Tongue (tissue), 2 donors: ENCODE results near the gene APC. TPM values are rescaled to one million over a fixed set of nuclear protein-coding genes. Genes with fewer than 3 reads are reported as not detected.
"Not testable (repeated sequence)": the region's sequence is repeated elsewhere in the genome, so short reads cannot be mapped to it uniquely, and the experiment has no call there.

Source experiments
- DNase-seq: peaks from one replicate; pipeline ENCODE4 v3.0.0-alpha.2; 2015
- total RNA-seq: library from RNA; depleted of rRNA; stranded (reverse); fragments of >200 nt; gene quantifications from one replicate; pipeline ENCODE4 v1.2.3, GENCODE V29; 2014

APC gene
- total RNA-seq, 1 donor from 2014 or later, result 129 TPM

DNA sequence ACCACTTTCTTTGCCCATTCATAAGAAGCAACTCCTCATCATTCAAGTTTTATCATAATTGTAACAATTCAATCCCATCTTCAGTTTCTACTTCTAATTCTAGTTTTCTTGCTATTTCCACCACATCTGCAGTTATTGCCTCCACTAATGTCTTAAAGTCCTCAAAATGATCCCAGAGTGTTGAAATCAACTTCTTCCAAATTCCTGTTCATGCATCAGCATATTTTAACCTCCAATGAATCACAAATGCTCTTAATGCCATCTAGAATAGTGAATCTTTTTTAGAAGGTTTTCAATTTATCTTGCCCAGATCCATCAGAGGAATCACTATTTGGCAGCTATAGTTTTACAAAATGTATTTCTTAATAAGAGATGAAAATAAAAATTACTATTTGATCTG, 120.2 kb downstream of the APC start:
- no peak for DNase-seq

DNA sequence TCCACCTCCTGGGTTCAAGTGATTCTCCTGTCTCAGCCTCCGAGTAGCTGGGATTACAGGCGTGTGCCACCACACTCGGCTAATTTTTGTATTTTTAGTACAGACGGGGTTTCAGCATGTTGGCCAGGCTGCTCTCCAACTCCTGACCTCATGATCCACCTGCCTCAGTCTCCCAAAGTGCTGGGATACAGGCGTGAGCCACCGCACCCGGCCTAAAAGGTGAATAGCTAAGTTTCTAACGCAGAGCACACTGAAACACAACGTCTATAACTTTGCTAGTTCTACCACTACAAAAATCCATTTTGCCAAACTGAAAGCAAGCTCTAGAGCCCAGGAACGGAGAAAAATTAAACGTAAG, 122.9 kb downstream of the APC start:
- not testable (repeated sequence) for DNase-seq

DNA sequence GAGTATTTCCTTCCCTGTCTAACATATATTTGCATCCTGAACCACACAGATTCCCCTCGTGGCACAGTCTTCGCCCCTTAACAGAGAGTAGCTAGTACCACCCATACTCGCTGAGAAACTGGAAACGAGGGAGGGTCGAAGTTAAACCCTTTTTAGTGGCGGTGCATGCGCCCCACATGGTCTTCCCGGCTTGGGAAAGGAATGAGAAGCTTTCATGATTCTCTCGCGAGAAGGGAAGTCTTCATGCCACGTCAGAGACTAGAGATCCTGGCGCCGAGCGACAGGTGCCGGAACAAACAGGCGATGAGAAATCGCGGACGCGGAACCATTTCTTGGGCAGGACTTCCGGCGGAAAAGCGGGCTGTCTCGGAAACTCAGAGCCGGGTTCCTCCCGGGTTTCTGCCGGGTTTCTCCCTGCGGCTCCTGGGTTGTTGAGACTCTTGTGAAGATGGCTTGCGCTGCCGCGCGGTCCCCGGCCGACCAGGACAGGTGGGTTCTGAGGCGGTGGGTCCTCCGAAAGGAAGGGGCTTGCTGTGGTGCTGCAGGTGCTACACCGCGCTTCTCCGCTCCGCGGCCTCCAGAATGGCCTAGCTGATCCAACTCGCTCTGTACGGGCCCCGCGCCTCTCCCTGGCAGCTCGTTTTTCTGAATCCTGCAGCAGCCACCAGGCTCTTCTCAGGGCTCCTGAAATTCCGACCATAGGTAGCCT, 123.4 kb downstream of the APC start, which contains the start of gene SRP19:
TSS of gene SRP19 (plus strand) at position 359 of the 709 bp plus-strand sequence. CDS start at position 449, 90 bp downstream.
- DNase-seq, result peak; percentile 99

- DNase-seq, result no peak
Observed at GRCh38 chr5:112861638-112861985, 123.9 kb downstream of the APC start.

GRCh38 chr5:112862085-112862484, 124.4 kb downstream of the APC start:
- no peak for DNase-seq

DNA sequence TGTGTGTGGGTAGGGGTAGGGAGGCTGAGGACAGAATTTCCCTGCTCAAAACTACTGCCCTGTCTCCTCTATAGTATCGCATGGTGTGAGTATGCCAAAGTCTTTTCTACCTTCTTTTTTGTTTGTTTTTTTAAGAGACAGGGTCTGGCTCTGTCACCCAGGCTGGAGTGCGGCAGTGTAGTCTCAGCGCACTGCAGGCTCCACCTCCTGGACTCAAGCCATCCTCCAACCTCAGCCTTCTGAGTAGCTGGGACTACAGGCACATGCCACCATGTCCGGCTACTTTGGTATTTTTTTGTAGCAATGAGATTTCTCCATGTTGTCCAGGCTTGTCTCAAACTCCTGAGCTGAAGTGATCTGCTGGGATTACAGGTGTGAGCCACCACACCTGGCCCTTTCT, 125.9 kb downstream of the APC start:
- no peak for DNase-seq

DNA sequence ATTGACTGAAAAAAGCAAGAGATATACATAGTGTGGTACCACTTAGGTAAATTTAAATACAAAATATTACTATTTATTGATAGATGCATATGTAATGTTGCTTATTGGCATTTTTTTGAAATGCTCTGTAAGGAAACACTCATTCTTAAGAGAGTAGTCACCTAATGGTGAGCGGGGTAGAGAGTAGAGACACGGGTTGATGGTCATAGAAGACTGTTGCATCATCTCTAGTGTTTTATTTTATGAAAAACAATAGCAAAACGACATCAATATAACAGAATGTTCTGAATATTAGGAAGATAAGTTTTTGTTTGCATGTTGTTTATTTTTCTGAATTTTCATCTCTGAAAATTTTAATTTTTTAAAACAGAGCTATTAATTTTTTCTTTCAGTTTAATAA, 127.4 kb downstream of the APC start:
- DNase-seq, result no peak

- no peak for DNase-seq
Observed at GRCh38 chr5:112866739-112867138, 129.1 kb downstream of the APC start.

DNA sequence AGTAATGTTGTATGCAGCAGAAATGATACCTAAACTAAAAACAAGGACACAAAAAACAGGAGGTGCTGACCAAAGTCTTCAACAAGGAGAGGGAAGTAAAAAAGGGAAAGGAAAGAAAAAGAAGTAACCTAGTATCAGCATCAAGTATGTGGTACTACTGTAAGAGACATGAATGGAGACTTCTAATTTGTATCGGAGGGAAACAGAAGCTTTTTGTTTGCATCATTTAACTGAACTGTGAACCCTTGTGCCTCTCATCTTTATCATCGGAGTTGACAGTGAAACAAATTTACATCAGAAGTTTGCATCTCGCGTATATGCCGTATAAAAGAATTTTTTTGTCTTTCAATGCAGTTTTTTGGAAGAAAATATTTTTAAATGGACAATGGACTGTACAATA, 129.7 kb downstream of the APC start:
- no peak for DNase-seq

DNA sequence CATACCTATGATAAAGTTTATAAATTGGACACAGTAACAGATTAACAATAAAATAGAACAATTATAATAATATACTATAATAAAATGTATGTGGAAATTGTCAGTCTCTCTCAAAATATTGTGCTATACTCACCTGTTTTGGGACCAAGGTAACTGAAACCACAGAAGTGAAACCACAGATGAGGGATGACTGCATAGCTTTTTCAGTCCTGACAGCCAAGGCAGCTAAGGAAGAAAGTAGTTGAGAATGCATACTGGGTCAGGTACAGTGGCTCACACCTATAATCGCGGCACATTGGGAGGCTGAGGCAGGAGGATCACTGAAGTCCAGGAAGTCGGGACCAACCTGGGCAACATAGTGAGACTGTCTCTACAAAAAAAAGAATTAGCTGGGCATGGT, 132.3 kb downstream of the APC start:
- no peak for DNase-seq

DNA sequence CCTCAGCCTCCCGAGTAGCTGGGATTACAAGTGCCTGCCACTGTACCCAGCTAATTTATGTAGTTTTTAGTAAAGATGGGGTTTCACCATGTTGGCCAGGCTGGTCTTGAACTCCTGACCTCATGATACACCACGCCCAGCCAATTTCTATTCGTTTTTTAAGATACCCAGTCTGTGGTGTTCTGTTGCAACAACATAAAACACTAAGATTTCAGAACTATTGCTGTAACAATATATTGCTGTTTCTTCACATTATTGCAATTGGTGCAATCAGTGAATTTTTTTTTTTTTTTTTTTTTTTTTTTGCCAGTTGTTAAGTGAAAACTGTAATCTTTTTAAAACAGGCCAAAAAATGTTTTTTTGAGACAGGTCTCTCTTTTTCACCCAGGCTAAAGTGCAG, 133.3 kb downstream of the APC start:
- no peak for DNase-seq

GRCh38 chr5:112876362-112876761, 138.7 kb downstream of the APC start:
- DNase-seq, result no peak

- DNase-seq, result no peak
Observed at GRCh38 chr5:112878101-112878500, 140.4 kb downstream of the APC start.

GRCh38 chr5:112878760-112879159, 141.1 kb downstream of the APC start:
- DNase-seq, result no peak

DNA sequence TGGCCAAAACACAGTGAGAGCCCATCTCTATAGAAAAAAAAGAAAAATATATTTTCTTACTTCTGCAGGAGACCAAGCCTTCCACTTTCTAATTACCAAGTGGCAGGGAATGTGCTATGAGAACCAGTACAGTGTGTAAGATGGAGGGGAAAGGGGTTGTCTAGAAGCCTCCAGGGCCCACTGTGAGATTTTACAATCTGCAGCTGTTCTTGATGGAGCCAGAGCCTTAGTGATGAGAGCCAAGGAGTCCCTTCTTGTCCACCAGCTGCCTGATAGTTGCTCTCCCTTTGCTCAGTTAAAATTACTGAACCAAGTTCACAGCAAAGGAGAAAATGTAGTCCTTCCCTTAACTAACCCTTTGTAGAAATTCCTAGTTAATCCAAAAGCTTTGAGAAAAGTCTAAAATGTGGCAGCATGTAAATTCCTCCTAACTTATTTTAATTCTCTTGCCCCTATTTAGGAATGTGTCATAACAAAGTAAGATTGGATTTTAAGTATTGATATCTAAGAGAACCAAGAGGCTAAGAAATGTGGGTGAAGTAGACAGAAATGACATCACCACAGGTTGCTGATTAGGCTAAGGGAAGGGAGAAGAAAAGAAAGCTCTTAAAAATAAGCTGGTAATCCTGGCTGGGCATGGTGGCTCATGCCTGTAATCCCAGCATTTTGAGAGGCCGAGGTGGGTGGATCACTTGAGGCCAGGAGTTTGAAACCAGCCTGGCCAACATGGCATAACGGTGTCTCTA, 142.7 kb downstream of the APC start:
- DNase-seq, result peak; percentile 81

- DNase-seq, result no peak
Observed at GRCh38 chr5:112883192-112883591, 145.5 kb downstream of the APC start.

DNA sequence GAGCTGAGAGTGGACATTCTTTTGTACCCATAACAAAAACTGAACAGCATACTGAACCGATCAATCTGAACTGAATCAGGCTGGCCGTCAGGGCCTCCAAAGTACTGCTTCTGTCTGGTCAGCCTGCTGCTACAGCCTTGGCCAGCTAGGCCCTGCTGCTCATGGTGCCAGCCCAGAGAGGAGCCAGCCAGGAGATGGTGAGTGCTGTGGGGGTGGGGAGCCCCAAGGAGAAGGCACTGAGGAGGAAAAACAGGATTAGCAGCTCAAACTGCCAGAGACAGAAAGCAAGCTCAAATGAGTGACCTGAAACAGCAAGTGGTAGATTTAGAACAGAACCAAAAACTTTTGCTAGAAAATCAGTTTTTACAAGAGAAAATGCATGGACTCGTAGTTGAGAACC, 147.3 kb downstream of the APC start:
- no peak for DNase-seq

GRCh38 chr5:112886975-112887374, 149.3 kb downstream of the APC start:
- DNase-seq, result no peak

- DNase-seq, result not testable (repeated sequence)
Observed at GRCh38 chr5:112892066-112892465, 154.4 kb downstream of the APC start.

DNA sequence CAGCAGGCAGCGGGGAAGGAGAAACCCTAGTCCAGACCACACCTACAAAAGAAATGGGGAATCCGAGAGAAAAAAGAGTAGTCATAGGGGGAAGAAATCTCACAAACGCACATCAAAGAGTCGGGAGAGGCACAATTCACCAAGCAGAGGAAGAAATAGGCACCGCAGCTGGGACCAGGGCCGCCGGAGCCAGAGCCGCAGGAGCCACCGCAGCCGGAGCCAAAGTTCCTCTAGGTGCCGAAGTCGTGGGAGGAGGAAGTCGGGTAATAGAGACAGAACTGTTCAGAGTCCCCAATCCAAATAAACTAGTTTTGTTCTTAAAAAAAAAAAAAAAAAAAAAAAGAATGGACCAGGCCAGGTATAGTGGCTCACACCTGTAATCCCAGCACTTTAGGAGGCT, 155.1 kb downstream of the APC start:
- no peak for DNase-seq

DNA sequence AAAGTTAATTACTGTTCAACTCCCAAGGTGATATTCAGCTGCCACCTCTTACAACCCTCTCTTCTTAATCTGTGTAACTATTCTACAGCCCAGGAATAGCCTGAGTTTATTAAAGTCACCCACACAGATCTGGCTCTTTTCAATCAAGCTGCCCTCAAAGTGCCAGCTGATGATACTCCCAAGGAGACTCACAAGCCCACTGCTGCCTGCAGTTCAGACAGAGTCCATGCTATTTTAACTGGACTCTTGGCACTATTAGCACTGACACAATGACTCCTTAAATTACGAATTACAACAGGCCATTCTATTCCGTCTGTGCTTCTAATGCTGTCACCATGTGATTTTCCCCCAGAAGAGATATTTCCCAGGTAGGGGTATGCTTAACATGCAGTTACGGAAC, 158.0 kb downstream of the APC start:
- DNase-seq, result peak; percentile 22
